Measurements from ENCODE around the gene MBP.

DNA sequence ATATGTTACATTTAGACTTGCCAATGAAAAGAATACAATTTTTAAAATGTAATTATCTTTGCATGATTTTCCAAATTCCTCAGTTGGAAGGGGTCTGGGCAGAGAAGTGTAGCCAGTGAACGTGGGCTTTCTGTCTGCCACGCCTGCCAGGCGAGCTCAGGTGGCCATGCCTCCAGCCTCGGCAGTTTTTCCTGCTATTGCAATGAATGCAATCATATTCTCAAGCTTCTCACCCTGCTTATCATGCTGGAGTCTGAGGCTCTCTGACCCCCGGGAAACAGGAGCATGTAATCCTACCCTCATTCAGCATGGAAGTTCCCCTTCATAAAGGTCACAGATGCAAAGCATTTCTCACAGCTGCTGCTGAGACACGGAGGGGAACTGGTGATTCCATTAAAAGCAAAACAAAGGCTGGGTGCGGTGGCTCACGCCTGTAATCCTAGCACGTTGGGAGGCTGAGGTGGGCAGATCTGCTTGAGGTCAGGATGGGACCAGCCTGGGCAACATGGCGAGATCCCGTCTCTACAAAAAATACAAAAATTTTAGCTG, 154.8 kb downstream of the MBP start:
- TF ChIP-seq SUZ12 (IDR thresholded peaks at IDR 0.05) (no peak), CTBP1 (IDR thresholded peaks at IDR 0.05; ENCODE audit: borderline replicate concordance) (no peak), FOXK2 (IDR thresholded peaks at IDR 0.05) (no peak), HDGF (IDR thresholded peaks at IDR 0.05; ENCODE audit: borderline replicate concordance) (no peak), BHLHE40 (IDR thresholded peaks at IDR 0.05; ENCODE audit: borderline replicate concordance) (no peak), ARNT (IDR thresholded peaks at IDR 0.05) (no peak), L3MBTL2 (conservative IDR thresholded peaks at IDR 0.05) (no peak), ZNF384 (IDR thresholded peaks at IDR 0.05) (no peak), SP1 (IDR thresholded peaks at IDR 0.05) (no peak), FOXA1 (IDR thresholded peaks at IDR 0.05) (no peak), TARDBP (IDR thresholded peaks at IDR 0.05) (no peak)
- TF ChIP-seq, protein P1, sequence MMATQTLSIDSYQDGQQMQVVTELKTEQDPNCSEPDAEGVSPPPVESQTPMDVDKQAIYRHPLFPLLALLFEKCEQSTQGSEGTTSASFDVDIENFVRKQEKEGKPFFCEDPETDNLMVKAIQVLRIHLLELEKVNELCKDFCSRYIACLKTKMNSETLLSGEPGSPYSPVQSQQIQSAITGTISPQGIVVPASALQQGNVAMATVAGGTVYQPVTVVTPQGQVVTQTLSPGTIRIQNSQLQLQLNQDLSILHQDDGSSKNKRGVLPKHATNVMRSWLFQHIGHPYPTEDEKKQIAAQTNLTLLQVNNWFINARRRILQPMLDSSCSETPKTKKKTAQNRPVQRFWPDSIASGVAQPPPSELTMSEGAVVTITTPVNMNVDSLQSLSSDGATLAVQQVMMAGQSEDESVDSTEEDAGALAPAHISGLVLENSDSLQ (IDR thresholded peaks at IDR 0.05) = no peak
